Measurements from ENCODE around the gene HHIPL1.

HHIPL1 gene

DNA sequence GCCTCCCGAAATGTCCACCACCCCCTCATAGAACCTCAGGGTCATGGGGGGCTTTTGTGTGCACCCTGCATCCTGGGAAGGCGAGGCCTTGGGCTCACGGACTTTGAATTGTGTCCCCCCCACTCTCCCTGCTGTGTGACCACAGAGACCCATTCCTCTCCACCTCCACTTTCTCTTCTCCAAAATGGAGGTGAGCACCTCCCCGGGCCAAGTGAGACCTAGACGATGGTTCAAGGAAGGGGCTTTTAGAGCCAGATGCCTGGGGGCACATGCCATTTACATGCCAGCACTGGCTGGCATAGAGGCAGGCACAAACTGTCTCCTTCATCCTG is 72.7 kb downstream of the HHIPL1 start:
- Histone ChIP-seq H2AFZ (ENCODE audit: low read depth, low read length) (no peak overlapping the region), H3K4me1 (ENCODE audit: low read length) (peaks cover 19% of the 10 kb centered on the region), H3K4me2 (ENCODE audit: low read length) (peak overlapping the region; percentile 84), H3K27ac (ENCODE audit: low read length) (no peak overlapping the region), H3K4me3 (ENCODE audit: low read length) (peak overlapping the region; percentile 62; the same call in 1 of the 2 replicates), H3K9ac (ENCODE audit: low read length) (no peak overlapping the region), H3K36me3 (replicated peaks; ENCODE audit: low read depth, low read length) (no peaks in the 10 kb centered on the region), H3K79me2 (ENCODE audit: low read length) (no peaks in the 10 kb centered on the region), H3K27me3 (ENCODE audit: low read depth, low read length) (peaks cover 48% of the 10 kb centered on the region), H3K9me3 (ENCODE audit: insufficient read depth, low read length) (no peaks in the 10 kb centered on the region), H4K20me1 (ENCODE audit: insufficient read depth, low read length) (no peaks in the 10 kb centered on the region)
- TF ChIP-seq, protein P1, sequence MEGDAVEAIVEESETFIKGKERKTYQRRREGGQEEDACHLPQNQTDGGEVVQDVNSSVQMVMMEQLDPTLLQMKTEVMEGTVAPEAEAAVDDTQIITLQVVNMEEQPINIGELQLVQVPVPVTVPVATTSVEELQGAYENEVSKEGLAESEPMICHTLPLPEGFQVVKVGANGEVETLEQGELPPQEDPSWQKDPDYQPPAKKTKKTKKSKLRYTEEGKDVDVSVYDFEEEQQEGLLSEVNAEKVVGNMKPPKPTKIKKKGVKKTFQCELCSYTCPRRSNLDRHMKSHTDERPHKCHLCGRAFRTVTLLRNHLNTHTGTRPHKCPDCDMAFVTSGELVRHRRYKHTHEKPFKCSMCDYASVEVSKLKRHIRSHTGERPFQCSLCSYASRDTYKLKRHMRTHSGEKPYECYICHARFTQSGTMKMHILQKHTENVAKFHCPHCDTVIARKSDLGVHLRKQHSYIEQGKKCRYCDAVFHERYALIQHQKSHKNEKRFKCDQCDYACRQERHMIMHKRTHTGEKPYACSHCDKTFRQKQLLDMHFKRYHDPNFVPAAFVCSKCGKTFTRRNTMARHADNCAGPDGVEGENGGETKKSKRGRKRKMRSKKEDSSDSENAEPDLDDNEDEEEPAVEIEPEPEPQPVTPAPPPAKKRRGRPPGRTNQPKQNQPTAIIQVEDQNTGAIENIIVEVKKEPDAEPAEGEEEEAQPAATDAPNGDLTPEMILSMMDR (IDR thresholded peaks at IDR 0.05; ENCODE audit: low read depth, low read length): no peak
- no peak for TF ChIP-seq EZH2phosphoT487 (IDR thresholded peaks at IDR 0.05; ENCODE audit: low read depth)

DNA sequence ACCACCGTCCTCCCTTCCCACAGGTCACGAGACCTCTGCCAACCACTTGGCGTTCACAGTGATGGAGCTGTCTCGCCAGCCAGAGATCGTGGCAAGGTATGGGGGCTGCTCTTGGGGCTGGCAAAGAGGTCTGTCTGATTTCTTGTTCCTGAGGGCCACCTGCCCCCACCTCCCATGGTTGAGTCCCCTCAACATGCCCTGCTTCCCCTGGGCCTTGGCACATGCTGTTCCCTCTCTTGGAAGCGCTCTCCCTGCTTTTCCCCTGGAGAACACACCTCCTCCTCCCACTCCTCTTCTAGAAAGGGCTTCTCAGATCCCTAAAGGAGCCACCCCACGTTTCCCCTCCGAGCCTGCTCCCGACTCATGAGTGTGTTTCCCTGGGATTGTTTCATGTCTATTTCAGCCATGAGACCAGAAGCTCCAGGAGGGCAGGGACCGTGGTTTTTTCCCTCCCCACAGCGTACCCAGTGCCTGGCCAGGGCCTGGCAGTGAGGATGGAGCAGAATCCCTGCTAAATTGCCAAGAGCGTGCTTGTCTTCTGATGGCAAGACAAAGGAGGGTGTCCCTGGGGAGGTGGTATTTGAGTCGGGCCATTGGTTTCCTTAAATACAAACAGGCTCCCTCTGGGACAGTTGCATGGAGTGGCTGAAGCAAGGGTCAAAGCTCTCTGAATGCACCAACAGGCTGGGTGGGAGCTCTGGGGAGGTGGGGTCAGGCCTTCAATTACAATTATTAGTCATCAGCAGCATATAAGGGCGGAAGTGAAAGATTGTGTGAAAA is 73.3 kb downstream of the HHIPL1 start:
- H3K9me3 ChIP-seq (ENCODE audit: insufficient read depth, low read length): no peaks in the 10 kb centered on the region
- H3K36me3 ChIP-seq (replicated peaks; ENCODE audit: low read depth, low read length): no peaks in the 10 kb centered on the region
- no peak overlapping the region for H2AFZ ChIP-seq (ENCODE audit: low read depth, low read length)
- no peak overlapping the region for H3K27ac ChIP-seq (ENCODE audit: low read length)
- no peaks in the 10 kb centered on the region for H4K20me1 ChIP-seq (ENCODE audit: insufficient read depth, low read length)
- H3K4me1 ChIP-seq (ENCODE audit: low read length): peaks cover 19% of the 10 kb centered on the region
- peak overlapping the region; percentile 32; the same call in 1 of the 2 replicates for H3K9ac ChIP-seq (ENCODE audit: low read length)
- H3K27me3 ChIP-seq (ENCODE audit: low read depth, low read length): peaks cover 47% of the 10 kb centered on the region
- TF ChIP-seq, protein P1 (IDR thresholded peaks at IDR 0.05; ENCODE audit: low read depth, low read length): no peak
- no peak for TF ChIP-seq EZH2phosphoT487 (IDR thresholded peaks at IDR 0.05; ENCODE audit: low read depth)
- H3K4me3 ChIP-seq (ENCODE audit: low read length): peak overlapping the region; percentile 62
- H3K79me2 ChIP-seq (ENCODE audit: low read length): no peaks in the 10 kb centered on the region
- peak overlapping the region; percentile 84 for H3K4me2 ChIP-seq (ENCODE audit: low read length)

DNA sequence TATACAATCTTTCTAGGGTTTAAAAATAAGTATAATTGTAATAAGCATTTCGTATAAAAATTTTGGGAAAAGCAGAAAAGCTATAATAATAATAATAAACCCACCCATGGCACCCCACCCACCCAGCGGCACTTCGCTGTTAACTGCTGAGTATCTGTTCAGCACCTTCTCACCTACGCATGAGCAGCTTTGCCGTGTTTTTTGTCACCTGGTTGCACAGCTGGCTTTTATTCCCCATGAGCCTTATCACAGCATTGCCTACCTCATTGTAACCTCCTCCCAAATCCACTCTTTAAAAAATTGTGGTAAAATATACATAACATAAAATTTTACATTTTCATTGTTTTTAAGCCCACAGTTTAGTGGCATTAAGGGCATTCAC is 73.9 kb downstream of the HHIPL1 start:
- Histone ChIP-seq H3K27me3 (ENCODE audit: low read depth, low read length) (peaks cover 45% of the 10 kb centered on the region), H3K4me2 (ENCODE audit: low read length) (peak overlapping the region; percentile 84), H3K36me3 (replicated peaks; ENCODE audit: low read depth, low read length) (no peaks in the 10 kb centered on the region), H3K27ac (ENCODE audit: low read length) (no peak overlapping the region), H3K79me2 (ENCODE audit: low read length) (no peaks in the 10 kb centered on the region), H4K20me1 (ENCODE audit: insufficient read depth, low read length) (no peaks in the 10 kb centered on the region), H3K9ac (ENCODE audit: low read length) (no peak overlapping the region), H2AFZ (ENCODE audit: low read depth, low read length) (no peak overlapping the region), H3K4me1 (ENCODE audit: low read length) (peaks cover 19% of the 10 kb centered on the region), H3K9me3 (ENCODE audit: insufficient read depth, low read length) (no peaks in the 10 kb centered on the region), H3K4me3 (ENCODE audit: low read length) (peak overlapping the region; percentile 18)
- TF ChIP-seq, protein P1 (IDR thresholded peaks at IDR 0.05; ENCODE audit: low read depth, low read length): no peak
- no peak for TF ChIP-seq EZH2phosphoT487 (IDR thresholded peaks at IDR 0.05; ENCODE audit: low read depth)

DNA sequence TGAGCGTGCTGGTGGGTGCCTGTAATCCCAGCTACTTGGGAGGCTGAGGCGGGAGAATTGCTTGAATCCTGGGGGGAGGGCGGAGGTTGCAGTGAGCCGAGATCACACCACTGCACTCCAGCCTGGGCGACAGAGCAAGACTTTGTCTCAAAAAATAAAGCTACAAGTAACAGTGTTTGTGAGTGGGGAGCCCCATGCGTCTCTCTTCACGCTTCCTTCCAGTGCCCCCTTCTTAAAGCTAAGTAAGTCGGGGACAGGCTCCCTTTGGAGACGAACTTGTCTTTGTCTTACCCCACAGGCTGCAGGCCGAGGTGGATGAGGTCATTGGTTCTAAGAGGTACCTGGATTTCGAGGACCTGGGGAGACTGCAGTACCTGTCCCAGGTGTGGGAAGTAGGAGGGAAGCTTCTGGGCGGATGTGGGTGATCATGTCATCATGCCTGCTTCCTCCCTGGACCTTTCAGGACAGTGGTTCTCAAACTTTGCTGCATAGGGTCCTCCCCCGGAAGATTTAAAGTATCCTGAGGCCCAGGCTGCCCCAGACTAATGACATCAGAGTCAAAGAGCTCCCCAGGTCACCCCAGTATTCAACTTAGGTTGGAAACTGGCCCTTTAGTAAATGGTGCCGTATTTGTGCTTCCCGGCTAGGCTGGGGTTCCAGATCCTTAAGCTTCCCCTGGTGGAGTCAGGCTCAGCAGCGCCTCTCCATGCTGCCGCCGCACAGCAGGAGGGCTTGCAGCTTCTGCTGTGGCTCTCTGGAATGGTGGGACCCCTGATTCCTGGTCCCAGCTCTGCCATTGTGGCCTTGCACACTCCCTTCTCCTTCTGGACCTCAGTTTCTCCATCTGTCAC is 76.2 kb downstream of the HHIPL1 start:
- Histone ChIP-seq H3K27me3 (ENCODE audit: low read depth, low read length) (peaks cover 50% of the 10 kb centered on the region), H2AFZ (ENCODE audit: low read depth, low read length) (no peak overlapping the region), H3K4me3 (ENCODE audit: low read length) (no peak overlapping the region), H3K79me2 (ENCODE audit: low read length) (no peaks in the 10 kb centered on the region), H3K9me3 (ENCODE audit: insufficient read depth, low read length) (no peaks in the 10 kb centered on the region), H3K36me3 (replicated peaks; ENCODE audit: low read depth, low read length) (no peaks in the 10 kb centered on the region), H3K4me2 (ENCODE audit: low read length) (no peak overlapping the region), H4K20me1 (ENCODE audit: insufficient read depth, low read length) (no peaks in the 10 kb centered on the region), H3K9ac (ENCODE audit: low read length) (no peak overlapping the region), H3K27ac (ENCODE audit: low read length) (no peak overlapping the region), H3K4me1 (ENCODE audit: low read length) (peaks cover 19% of the 10 kb centered on the region)
- TF ChIP-seq, protein P1 (IDR thresholded peaks at IDR 0.05; ENCODE audit: low read depth, low read length): no peak
- no peak for TF ChIP-seq EZH2phosphoT487 (IDR thresholded peaks at IDR 0.05; ENCODE audit: low read depth)

Measured in OCI-LY3 (cell line).